SK-N-SH (cell line): ENCODE data around the gene PARS2. TPM values are rescaled to one million over a fixed set of nuclear protein-coding genes. Genes with fewer than 3 reads are reported as not detected.

ENCODE experiments used
- CTCF ChIA-PET: fragments of 300-600, 350-600 bp; formaldehyde crosslinking; extraction: SDS; loops from one replicate; lab custom pipeline; 2021; lab: Yijun Ruan, JAX
- POLR2A ChIA-PET: fragments of 350-600 bp; sonication (Branson Sonifier 250); formaldehyde crosslinking; extraction: SDS; loops from one replicate; lab custom pipeline; 2020; ENCODE audit warnings: antibody characterized with exemption, inconsistent platforms; lab: Yijun Ruan, JAX
- DNase-seq: peaks from one replicate; pipeline ENCODE4 v3.0.0; 2012
- H2AFZ ChIP-seq: fragments of 200-600 bp; sonication (generic); 2 replicates; pipeline ENCODE4 v1.8.1; 2016; ENCODE audit warnings: antibody characterized with exemption, mild to moderate bottlenecking, low read depth
- H3F3A ChIP-seq: fragments of 200-600 bp; sonication (generic); replicated peaks from 2 replicates; pipeline ENCODE3; 2016; ENCODE audit warnings: antibody characterized with exemption, mild to moderate bottlenecking; ENCODE audit not compliant: insufficient read depth
- H3K27ac ChIP-seq, 2 experiments: fragments of 200-500 bp in 1 of 2; fragments of 200-600 bp in 1 of 2; sonication (Bioruptor generic) in 1 of 2; sonication (generic), shearing (Covaris generic) in 1 of 2; 2 replicates each; pipeline versions ENCODE4 v1.5.1 to v1.6.1; 2014 to 2016; ENCODE audit warnings: low read depth in 2 of 2, inconsistent platforms in 1 of 2, low read length in 1 of 2, mild to moderate bottlenecking in 1 of 2, mixed read lengths in 1 of 2
- H3K27me3 ChIP-seq: fragments of 200-600 bp; sonication (generic), shearing (Covaris generic); 2 replicates; pipeline ENCODE4 v1.6.1; 2016; ENCODE audit warnings: mixed run types; ENCODE audit not compliant: insufficient read depth
- H3K36me3 ChIP-seq, 2 experiments: fragments of 200-500 bp in 1 of 2; fragments of 200-600 bp in 1 of 2; sonication (Bioruptor generic) in 1 of 2; sonication (generic) in 1 of 2; replicated peaks in 1 of 2; 2 replicates each; pipeline versions ENCODE3 to v1.5.1; 2014 to 2016; ENCODE audit warnings: low read length in 1 of 2, mild to moderate bottlenecking in 1 of 2; ENCODE audit not compliant: insufficient read depth in 2 of 2, control insufficient read depth in 1 of 2
- H3K4me1 ChIP-seq, 2 experiments: fragments of 200-500 bp in 1 of 2; fragments of 200-600 bp in 1 of 2; sonication (Bioruptor generic) in 1 of 2; sonication (generic), shearing (Covaris generic) in 1 of 2; 2 replicates each; pipeline versions ENCODE4 v1.5.1 to v1.6.1; 2014 to 2016; ENCODE audit warnings: low read depth in 1 of 2, low read length in 1 of 2, mixed run types in 1 of 2; ENCODE audit not compliant: insufficient read depth in 2 of 2, control insufficient read depth in 1 of 2
- H3K4me2 ChIP-seq: fragments of 200-600 bp; sonication (generic), shearing (Covaris generic); 2 replicates; pipeline ENCODE4 v1.6.1; 2017; ENCODE audit warnings: mixed run types
- H3K4me3 ChIP-seq, 2 experiments: fragments of 200-500 bp in 1 of 2; fragments of 200-600 bp in 1 of 2; sonication (Bioruptor generic) in 1 of 2; sonication (generic), shearing (Covaris generic) in 1 of 2; 2 replicates each; pipeline versions ENCODE4 v1.5.1 to v1.8.1; 2014 to 2016; ENCODE audit warnings: low read depth in 2 of 2, inconsistent platforms in 1 of 2, low read length in 1 of 2, mild to moderate bottlenecking in 1 of 2, mixed read lengths in 1 of 2, moderate library complexity in 1 of 2
- H3K79me2 ChIP-seq: fragments of 200-600 bp; sonication (generic); 2 replicates; pipeline ENCODE4 v1.8.1; 2017; ENCODE audit warnings: mild to moderate bottlenecking; ENCODE audit not compliant: insufficient read depth
- H3K9ac ChIP-seq: fragments of 200-600 bp; sonication (generic); 2 replicates; pipeline ENCODE4 v1.6.1; 2017; ENCODE audit warnings: mixed run types
- H3K9me2 ChIP-seq: fragments of 200-600 bp; sonication (generic); 2 replicates; pipeline ENCODE4 v1.6.1; 2017; ENCODE audit warnings: mixed run types
- H3K9me3 ChIP-seq: fragments of 200-600 bp; sonication (generic); 2 replicates; pipeline ENCODE4 v1.6.1; 2017; ENCODE audit warnings: mixed run types, mild to moderate bottlenecking, moderate library complexity
- H4K20me1 ChIP-seq: fragments of 200-600 bp; sonication (generic); 2 replicates; pipeline ENCODE4 v1.6.1; 2017; ENCODE audit warnings: mild to moderate bottlenecking, mixed run types; ENCODE audit not compliant: insufficient read depth
- CHD2 ChIP-seq: fragments of 150-350 bp; IDR thresholded peaks from 2 replicates; pipeline ENCODE4 v1.6.1; 2018; ENCODE audit warnings: low read length; ENCODE audit not compliant: partially characterized antibody
- EP300 ChIP-seq, 2 experiments: IDR thresholded peaks; 2 replicates each; pipeline versions ENCODE4 v1.4.0 to v1.6.1; 2012; ENCODE audit warnings: borderline replicate concordance in 1 of 2, low read depth in 1 of 2, low read length in 1 of 2
- EZH2phosphoT487 ChIP-seq: fragments of 200-600 bp; sonication (generic); IDR thresholded peaks from 2 replicates; pipeline ENCODE4 v1.6.1; 2017; ENCODE audit warnings: low read depth, mixed run types, mild to moderate bottlenecking, antibody characterized with exemption, moderate library complexity, borderline replicate concordance
- FOXM1 ChIP-seq: IDR thresholded peaks from 2 replicates; pipeline ENCODE4 v1.4.0; 2012; ENCODE audit warnings: low read depth, mild to moderate bottlenecking
- GABPA ChIP-seq: IDR thresholded peaks from 2 replicates; pipeline ENCODE4 v1.4.0; 2012; ENCODE audit warnings: low read depth, mild to moderate bottlenecking
- JUND ChIP-seq: IDR thresholded peaks from 2 replicates; pipeline ENCODE4 v1.4.0; 2012
- NFIC ChIP-seq: IDR thresholded peaks from 2 replicates; pipeline ENCODE4 v1.4.0; 2012; ENCODE audit warnings: borderline replicate concordance
- NRF1 ChIP-seq: IDR thresholded peaks from 2 replicates; pipeline ENCODE4 v1.6.1; 2012; ENCODE audit warnings: low read depth, mild to moderate bottlenecking, low read length
- POLR2AphosphoS5 ChIP-seq: IDR thresholded peaks from 2 replicates; pipeline ENCODE4 v1.6.1; 2012; ENCODE audit warnings: low read depth, low read length
- RAD21 ChIP-seq: IDR thresholded peaks from 2 replicates; pipeline ENCODE4 v1.6.1; 2012; ENCODE audit warnings: mild to moderate bottlenecking, low read length
- TAF1 ChIP-seq: IDR thresholded peaks from 2 replicates; pipeline ENCODE4 v1.6.1; 2012; ENCODE audit warnings: low read depth, mild to moderate bottlenecking, low read length, moderate library complexity, borderline replicate concordance
- TCF12 ChIP-seq: IDR thresholded peaks from 2 replicates; pipeline ENCODE4 v1.4.0; 2012
- YY1 ChIP-seq: IDR thresholded peaks from 2 replicates; pipeline ENCODE4 v1.4.0; 2012; ENCODE audit warnings: low read depth, mild to moderate bottlenecking
- WGBS: methylation state at CpG from one replicate; pipeline ENCODE4 v1.1.6; 2017; ENCODE audit warnings: low lambda C conversion rate; 5-methylcytosine and 5-hydroxymethylcytosine counted together
- polyA plus RNA-seq, 3 experiments: library from polyadenylated mRNA; depleted of rRNA; stranded (reverse); fragments of >200 nt; gene quantifications; 2 replicates each; pipeline ENCODE4 v1.2.3, GENCODE V29; 2012
- TF ChIP-seq, protein P1 (sequence below): IDR thresholded peaks from 2 replicates; pipeline ENCODE4 v1.4.0; 2012; ENCODE audit warnings: low read depth
- TF ChIP-seq, protein P2 (sequence below): fragments of 150-350 bp; IDR thresholded peaks from 2 replicates; pipeline ENCODE4 v1.6.1; 2016; ENCODE audit warnings: mild to moderate bottlenecking, low read depth, low read length
- TF ChIP-seq, protein P3 (sequence below): IDR thresholded peaks from 2 replicates; pipeline ENCODE4 v1.4.0; 2012; ENCODE audit warnings: low read depth, borderline replicate concordance
- TF ChIP-seq, protein P4 (sequence below): IDR thresholded peaks from 2 replicates; pipeline ENCODE4 v1.6.1; 2012; ENCODE audit warnings: mild to moderate bottlenecking, low read depth, low read length, moderate library complexity

PARS2 gene
- polyA plus RNA-seq, 1 of the 3 experiments (the other 2 are of a cell fraction) = 3.2 TPM

DNA sequence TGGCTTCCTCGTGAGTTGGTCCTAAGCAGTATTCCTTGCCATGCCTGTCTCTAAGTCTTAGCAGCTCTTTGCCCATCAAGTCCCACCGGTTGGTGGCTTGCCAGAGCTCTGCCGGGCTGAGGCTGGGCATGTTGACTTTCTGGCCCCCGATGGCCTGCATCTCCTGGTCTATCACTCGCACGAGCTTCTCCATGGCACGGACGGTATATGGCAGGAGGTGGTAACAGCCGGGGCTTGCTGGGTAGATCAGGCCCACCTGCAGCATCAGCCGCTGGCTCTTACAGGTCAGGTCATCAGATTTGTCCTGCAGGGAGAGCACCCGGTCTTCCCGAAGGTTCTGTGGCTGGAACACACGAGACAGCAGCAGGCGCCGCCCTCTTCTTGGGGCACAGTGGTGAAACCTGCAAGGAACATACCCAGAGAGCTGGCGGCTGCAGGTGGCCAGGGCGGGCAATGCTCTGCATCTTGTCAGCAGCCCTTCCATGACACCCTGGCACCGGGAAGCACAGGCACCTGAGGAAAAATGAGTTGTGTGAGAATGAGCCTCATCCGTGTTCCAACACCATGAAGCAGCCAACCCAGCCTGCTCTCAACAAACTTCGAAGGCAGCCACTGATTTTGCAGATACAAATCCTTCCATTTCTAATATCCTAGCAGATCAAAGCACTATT is 5.5 kb downstream of the PARS2 start:
- no peaks in the 10 kb centered on the region for H3K27me3 ChIP-seq
- no peak overlapping the region for H3K4me3 ChIP-seq
- no peaks in the 10 kb centered on the region for H4K20me1 ChIP-seq
- WGBS = 88% methylated on average over 4 of the region's 20 CpGs
- H2AFZ ChIP-seq = no peak overlapping the region
- H3K36me3 ChIP-seq = peaks cover 4 to 27% of the 10 kb centered on the region in 2 experiments
- no peaks in the 10 kb centered on the region for H3K9me2 ChIP-seq
- TF ChIP-seq TAF1 = no peak
- no peak for TF ChIP-seq CHD2
- no peak for TF ChIP-seq EZH2phosphoT487
- TF ChIP-seq, protein P1, sequence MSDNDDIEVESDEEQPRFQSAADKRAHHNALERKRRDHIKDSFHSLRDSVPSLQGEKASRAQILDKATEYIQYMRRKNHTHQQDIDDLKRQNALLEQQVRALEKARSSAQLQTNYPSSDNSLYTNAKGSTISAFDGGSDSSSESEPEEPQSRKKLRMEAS = no peak
- TF ChIP-seq, protein P2, sequence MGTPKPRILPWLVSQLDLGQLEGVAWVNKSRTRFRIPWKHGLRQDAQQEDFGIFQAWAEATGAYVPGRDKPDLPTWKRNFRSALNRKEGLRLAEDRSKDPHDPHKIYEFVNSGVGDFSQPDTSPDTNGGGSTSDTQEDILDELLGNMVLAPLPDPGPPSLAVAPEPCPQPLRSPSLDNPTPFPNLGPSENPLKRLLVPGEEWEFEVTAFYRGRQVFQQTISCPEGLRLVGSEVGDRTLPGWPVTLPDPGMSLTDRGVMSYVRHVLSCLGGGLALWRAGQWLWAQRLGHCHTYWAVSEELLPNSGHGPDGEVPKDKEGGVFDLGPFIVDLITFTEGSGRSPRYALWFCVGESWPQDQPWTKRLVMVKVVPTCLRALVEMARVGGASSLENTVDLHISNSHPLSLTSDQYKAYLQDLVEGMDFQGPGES = no peak
- TF ChIP-seq POLR2AphosphoS5 = no peak
- no peak for TF ChIP-seq EP300 (IDR thresholded peaks at IDR 0.05; ENCODE audit: borderline replicate concordance in 1 of 2, low read depth in 1 of 2, low read length in 1 of 2)
- TF ChIP-seq, protein P3, sequence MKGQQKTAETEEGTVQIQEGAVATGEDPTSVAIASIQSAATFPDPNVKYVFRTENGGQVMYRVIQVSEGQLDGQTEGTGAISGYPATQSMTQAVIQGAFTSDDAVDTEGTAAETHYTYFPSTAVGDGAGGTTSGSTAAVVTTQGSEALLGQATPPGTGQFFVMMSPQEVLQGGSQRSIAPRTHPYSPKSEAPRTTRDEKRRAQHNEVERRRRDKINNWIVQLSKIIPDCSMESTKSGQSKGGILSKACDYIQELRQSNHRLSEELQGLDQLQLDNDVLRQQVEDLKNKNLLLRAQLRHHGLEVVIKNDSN = no peak
- H3K27ac ChIP-seq = no peak overlapping the region
- ChIA-PET CTCF (interaction anchor here (1.4 kb wide), 1 partner anchor 33 kb away, joined by 3 read pairs; no protein-coding TSS in a partner anchor), POLR2A (no interaction called here)
- H3K79me2 ChIP-seq = peaks cover 19% of the 10 kb centered on the region
- H3K4me2 ChIP-seq = no peak overlapping the region
- no peak overlapping the region for H3K9ac ChIP-seq
- no peaks in the 10 kb centered on the region for H3K9me3 ChIP-seq
- peaks cover 5 to 8% of the 10 kb centered on the region in 2 experiments; a peak in 3 of 4 replicates for H3K4me1 ChIP-seq
- H3F3A ChIP-seq = no peaks in the 10 kb centered on the region
- no peak for DNase-seq

DNA sequence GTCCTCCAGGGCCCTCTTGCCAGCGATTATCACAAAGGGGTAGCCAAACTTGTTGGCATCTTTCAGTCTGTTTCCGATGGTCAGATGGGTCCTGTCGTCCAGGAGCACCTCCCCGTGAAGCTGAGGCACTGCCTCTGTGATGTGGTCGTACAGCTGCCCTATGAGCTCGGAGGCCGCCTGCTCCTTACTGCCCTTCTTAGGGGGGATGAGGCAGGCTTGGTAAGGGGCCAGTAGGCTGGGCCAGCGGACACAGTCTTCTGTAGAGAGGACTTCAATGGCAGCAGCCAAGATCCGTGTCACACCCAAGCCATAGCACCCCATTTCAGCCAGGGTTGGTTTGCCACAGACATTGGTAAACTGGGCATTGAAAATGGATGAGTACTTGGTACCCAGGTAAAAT is 6.5 kb downstream of the PARS2 start:
- Histone ChIP-seq H3F3A (no peaks in the 10 kb centered on the region), H3K27ac (no peak overlapping the region), H4K20me1 (no peaks in the 10 kb centered on the region), H3K9ac (no peak overlapping the region), H3K4me2 (no peak overlapping the region), H3K27me3 (no peaks in the 10 kb centered on the region), H3K36me3 (peaks cover 4 to 27% of the 10 kb centered on the region in 2 experiments), H3K9me3 (no peaks in the 10 kb centered on the region), H2AFZ (no peak overlapping the region), H3K4me1 (no peaks in the 10 kb centered on the region; a peak in 1 of 4 replicates), H3K4me3 (no peak overlapping the region), H3K9me2 (no peaks in the 10 kb centered on the region), H3K79me2 (peaks cover 10% of the 10 kb centered on the region)
- TF ChIP-seq GABPA (no peak), TCF12 (no peak), JUND (no peak), FOXM1 (no peak), NFIC (no peak), RAD21 (no peak), YY1 (no peak), NRF1 (no peak)
- TF ChIP-seq, protein P3 = no peak
- TF ChIP-seq, protein P4, sequence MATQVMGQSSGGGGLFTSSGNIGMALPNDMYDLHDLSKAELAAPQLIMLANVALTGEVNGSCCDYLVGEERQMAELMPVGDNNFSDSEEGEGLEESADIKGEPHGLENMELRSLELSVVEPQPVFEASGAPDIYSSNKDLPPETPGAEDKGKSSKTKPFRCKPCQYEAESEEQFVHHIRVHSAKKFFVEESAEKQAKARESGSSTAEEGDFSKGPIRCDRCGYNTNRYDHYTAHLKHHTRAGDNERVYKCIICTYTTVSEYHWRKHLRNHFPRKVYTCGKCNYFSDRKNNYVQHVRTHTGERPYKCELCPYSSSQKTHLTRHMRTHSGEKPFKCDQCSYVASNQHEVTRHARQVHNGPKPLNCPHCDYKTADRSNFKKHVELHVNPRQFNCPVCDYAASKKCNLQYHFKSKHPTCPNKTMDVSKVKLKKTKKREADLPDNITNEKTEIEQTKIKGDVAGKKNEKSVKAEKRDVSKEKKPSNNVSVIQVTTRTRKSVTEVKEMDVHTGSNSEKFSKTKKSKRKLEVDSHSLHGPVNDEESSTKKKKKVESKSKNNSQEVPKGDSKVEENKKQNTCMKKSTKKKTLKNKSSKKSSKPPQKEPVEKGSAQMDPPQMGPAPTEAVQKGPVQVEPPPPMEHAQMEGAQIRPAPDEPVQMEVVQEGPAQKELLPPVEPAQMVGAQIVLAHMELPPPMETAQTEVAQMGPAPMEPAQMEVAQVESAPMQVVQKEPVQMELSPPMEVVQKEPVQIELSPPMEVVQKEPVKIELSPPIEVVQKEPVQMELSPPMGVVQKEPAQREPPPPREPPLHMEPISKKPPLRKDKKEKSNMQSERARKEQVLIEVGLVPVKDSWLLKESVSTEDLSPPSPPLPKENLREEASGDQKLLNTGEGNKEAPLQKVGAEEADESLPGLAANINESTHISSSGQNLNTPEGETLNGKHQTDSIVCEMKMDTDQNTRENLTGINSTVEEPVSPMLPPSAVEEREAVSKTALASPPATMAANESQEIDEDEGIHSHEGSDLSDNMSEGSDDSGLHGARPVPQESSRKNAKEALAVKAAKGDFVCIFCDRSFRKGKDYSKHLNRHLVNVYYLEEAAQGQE = no peak
- DNase-seq = no peak
- 98% methylated on average over 6 of the region's 9 CpGs for WGBS
- ChIA-PET POLR2A (no interaction called here), CTCF (no interaction called here)
